ENCODE results near the gene RPS15A. TPM values are rescaled to one million over a fixed set of nuclear protein-coding genes. Genes with fewer than 3 reads are reported as not detected.
"Not testable (repeated sequence)": the region's sequence is repeated elsewhere in the genome, so short reads cannot be mapped to it uniquely, and the experiment has no call there.

The RPS15A gene
- total RNA-seq, 1 experiment from 2014 or later = 2,402 TPM

- not testable (repeated sequence) for DNase-seq (ENCODE audit: low spot score)
Measured at GRCh38 chr16:18757960-18758660, 32.0 kb downstream of the RPS15A start.

DNA sequence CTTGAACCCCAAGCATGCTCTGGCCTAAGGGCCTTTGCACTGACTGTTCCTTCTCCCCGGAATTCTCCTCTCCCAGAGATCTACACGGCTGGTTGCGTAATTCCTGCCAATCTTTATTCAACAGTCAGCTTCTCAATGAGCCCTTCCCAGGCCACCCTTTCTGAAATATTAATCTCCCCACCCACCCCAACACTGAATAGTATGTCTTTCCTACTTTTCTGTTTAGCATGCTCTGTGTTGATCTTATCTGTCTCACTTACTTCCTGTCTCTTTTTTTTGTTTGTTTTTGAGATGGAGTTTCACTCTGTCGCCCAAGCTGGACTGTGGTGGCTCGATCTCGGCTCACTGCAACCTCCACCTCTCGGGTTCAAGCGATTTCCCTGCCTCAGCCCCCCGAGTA, 33.5 kb downstream of the RPS15A start:
- not testable (repeated sequence) for DNase-seq (ENCODE audit: low spot score)

DNA sequence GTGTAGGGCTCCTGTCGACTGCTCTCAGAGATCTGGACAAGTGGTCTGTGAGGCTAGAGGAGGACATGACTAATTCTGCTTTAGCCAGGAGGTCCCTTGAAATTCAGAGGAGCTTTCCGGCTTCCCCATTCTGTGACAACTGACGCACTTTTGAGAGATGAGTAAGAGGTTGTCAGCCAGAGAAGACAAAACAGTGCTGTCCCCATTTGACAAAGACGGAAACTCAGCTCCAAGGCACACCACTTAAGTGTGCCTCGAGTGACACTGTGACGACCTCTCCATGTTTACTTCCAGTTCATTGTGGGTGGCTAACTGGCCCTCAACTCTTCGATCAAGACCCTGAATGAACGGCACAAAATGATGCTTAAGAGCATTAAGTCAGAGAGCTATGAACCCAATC, 47.3 kb downstream of the RPS15A start:
- DNase-seq (ENCODE audit: low spot score) = not testable (repeated sequence)

DNA sequence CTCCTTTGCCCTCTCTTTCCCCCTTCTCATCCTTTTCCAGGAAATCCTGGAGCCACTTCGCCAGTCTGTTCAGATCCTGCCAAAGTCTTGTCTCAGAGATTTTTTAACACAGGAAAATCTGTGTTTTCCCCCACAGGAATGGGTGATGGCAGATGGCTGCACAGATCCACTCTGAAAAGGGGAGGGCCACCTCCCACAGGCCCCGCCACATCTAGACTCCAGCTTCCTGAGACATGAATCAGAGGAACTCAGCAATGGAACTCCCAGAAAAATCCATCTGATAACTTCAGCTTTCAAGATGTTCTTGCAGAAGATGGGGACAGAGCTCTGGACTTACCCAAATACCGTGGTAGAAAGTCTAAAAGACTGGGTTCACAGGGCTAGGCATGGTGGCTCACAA, 50.1 kb downstream of the RPS15A start:
- DNase-seq (ENCODE audit: low spot score) = not testable (repeated sequence)

DNA sequence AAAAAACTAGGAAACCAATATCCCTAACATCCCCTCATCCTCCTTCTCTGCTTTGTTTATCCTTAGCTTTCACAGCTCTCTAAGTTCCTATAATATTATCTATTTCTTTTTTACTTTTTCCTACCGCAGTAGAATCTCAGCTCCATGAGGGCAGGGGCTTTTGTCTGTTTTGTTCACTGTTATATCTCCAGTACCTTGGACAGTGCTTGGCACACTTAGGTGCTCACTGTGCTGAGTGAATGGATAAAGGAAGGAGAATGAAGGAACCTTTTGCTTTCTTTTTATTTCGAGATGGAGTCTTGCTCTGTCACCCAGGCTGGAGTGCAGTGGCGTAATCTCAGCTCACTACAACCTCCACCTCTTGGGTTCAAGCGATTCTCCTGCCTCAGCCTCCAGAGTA, 51.4 kb downstream of the RPS15A start:
- not testable (repeated sequence) for DNase-seq (ENCODE audit: low spot score)

DNA sequence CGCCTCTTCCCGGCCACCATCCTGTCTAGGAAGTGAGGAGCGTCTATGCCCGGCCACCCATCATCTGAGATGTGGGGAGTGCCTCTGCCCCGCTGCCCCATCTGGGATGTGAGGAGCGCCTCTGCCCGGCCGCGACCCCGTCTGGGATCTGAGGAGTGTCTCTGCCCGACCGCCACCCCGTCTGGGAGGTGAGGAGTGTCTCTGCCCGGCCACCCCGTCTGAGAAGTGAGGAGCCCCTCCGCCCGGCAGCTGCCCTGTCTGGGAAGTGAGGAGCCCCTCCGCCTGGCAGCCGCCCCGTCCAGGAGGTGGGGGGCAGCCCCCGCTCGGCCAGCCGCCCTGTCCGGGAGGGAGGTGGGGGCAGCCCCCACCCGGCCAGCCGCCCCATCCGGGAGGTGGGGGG, 55.9 kb downstream of the RPS15A start:
- DNase-seq (ENCODE audit: low spot score) = not testable (repeated sequence)

Other genes with a start within 250 kb of the RPS15A start
- 80.7 and 106 TPM in 2 replicates for gene NOMO2, start 228.2 kb downstream of the RPS15A start, total RNA-seq (2014; rRNA removed; shearing (Covaris generic))
- gene ARL6IP1, start 11.2 kb upstream of the RPS15A start, total RNA-seq (2014; rRNA removed; shearing (Covaris generic)) = 576 and 687 TPM in 2 replicates
- gene SMG1, start 136.1 kb upstream of the RPS15A start, total RNA-seq (2014; rRNA removed; shearing (Covaris generic)) = 32.9 and 34.0 TPM in 2 replicates
- 0.84 and 1.2 TPM in 2 replicates for gene TMC7, start 193.6 kb upstream of the RPS15A start, total RNA-seq (2014; rRNA removed; shearing (Covaris generic))